HG03442 (cell line): ENCODE measurements around the gene ATG101.

ENCODE experiments used
- ATAC-seq: cut with Tn5 transposase; IDR thresholded peaks from one replicate; pipeline ENCODE4 v1.9.1; 2021; ENCODE audit warnings: mild to moderate bottlenecking, moderate library complexity; ENCODE audit not compliant: unreplicated experiment

Gene ATG101

GRCh38 chr12:52057638-52058576 is 11.9 kb upstream of the ATG101 start:
- no peak for ATAC-seq

GRCh38 chr12:52058631-52059361 is 11.0 kb upstream of the ATG101 start:
- no peak for ATAC-seq

GRCh38 chr12:52059582-52060497 is 9.9 kb upstream of the ATG101 start:
- ATAC-seq = no peak

- no peak for ATAC-seq
These were observed 9.1 kb upstream of the ATG101 start for GRCh38 chr12:52060498-52061177.

GRCh38 chr12:52061470-52062166 is 8.2 kb upstream of the ATG101 start:
- no peak for ATAC-seq

GRCh38 chr12:52062167-52063081 is 7.4 kb upstream of the ATG101 start:
- no peak for ATAC-seq

GRCh38 chr12:52063082-52063924 is 6.5 kb upstream of the ATG101 start:
- ATAC-seq = no peak

- ATAC-seq = no peak
These were observed 5.7 kb upstream of the ATG101 start for GRCh38 chr12:52063981-52064649.

GRCh38 chr12:52066346-52067080 is 3.3 kb upstream of the ATG101 start:
- no peak for ATAC-seq

GRCh38 chr12:52067081-52067374 is 2.8 kb upstream of the ATG101 start:
- ATAC-seq = no peak

GRCh38 chr12:52070185-52070925 is 577 bp downstream of the ATG101 start:
- ATAC-seq = no peak

- no peak for ATAC-seq
These were observed 4.0 kb downstream of the ATG101 start for GRCh38 chr12:52073531-52074381.

- ATAC-seq = no peak
These were observed 5.4 kb downstream of the ATG101 start for GRCh38 chr12:52074971-52075724.

- no peak for ATAC-seq
These were observed 7.0 kb downstream of the ATG101 start for GRCh38 chr12:52076811-52077210.
